ENCODE data around the gene CSPG4.
"Not testable (repeated sequence)": the region's sequence is repeated elsewhere in the genome, so short reads cannot be mapped to it uniquely, and the experiment has no call there.

DNA sequence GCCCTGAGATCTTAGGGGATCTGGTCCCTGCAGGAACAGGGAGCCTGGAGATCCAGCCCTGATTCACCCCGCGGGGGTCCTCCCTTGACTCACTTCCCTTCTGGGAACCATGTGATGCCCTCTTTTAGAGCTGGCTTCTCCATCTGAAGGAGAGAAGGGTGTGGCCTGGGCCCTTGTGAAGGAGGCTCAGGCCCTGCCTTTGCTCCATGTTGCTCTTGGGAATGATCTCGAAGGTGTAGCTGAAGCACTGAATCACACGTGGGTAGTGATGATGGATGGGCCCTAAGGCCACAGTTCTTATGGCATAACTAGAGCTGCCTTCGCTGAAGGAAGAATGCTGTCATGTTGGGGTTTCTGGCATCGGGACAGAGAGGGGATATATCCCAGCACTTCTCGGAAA, 1.2 kb downstream of the CSPG4 start:
- TF ChIP-seq CTCF (IDR thresholded peaks at IDR 0.05; ENCODE audit: low read length); EZH2 (IDR thresholded peaks at IDR 0.05; ENCODE audit: borderline replicate concordance, low read length): not testable (repeated sequence)

Data from OCI-LY1 (cell line).